ENCODE results near the gene ELP5. TPM values are rescaled to one million over a fixed set of nuclear protein-coding genes. Genes with fewer than 3 reads are reported as not detected.

The ELP5 gene
- polyA plus RNA-seq, 3 donors: 36.1 to 49.5 (median 44.1) TPM

GRCh38 chr17:7289256-7290032, 37.4 kb downstream of the ELP5 start:
- H3K9ac ChIP-seq (ENCODE audit: insufficient read depth, low read length, poor library complexity, severe bottlenecking): no peak overlapping the region
- no peak overlapping the region for H2AFZ ChIP-seq (ENCODE audit: insufficient read depth, low read depth, low read length, poor library complexity, severe bottlenecking)
- no peak overlapping the region for H3K27ac ChIP-seq (ENCODE audit: low read depth in 1 of 2, low read length in 2 of 2)
- H3K4me1 ChIP-seq (ENCODE audit: control insufficient read depth in 1 of 2, insufficient read depth in 2 of 2, low read length in 2 of 2): peaks cover 4 to 9% of the 10 kb centered on the region in 2 donors
- H3K4me1 Mint-ChIP-seq: peaks cover 5% of the 10 kb centered on the region
- H3K79me2 ChIP-seq (ENCODE audit: insufficient read depth, low read length): no peaks in the 10 kb centered on the region
- TF ChIP-seq CTCF (IDR thresholded peaks at IDR 0.05): no peak
- H3K27me3 Mint-ChIP-seq (ENCODE audit: low read depth in 3 of 3): peaks cover 67 to 83% (median 67%) of the 10 kb centered on the region in 3 donors
- peaks cover 18 to 52% of the 10 kb centered on the region in 2 donors for H3K27me3 ChIP-seq (ENCODE audit: control insufficient read depth in 2 of 2, insufficient read depth in 2 of 2, low read length in 2 of 2)
- H3K36me3 ChIP-seq (replicated peaks in 1 of 2; ENCODE audit: control insufficient read depth in 1 of 2, insufficient read depth in 2 of 2, low read length in 2 of 2): no peaks in the 10 kb centered on the region
- H3K9me3 ChIP-seq (replicated peaks in 1 of 2; ENCODE audit: control insufficient read depth in 1 of 2, insufficient read depth in 1 of 2, low read length in 2 of 2): peaks cover 0 to 13% of the 10 kb centered on the region in 2 donors
- no peaks in the 10 kb centered on the region for H4K20me1 ChIP-seq (ENCODE audit: insufficient read depth, low read length)
- no peak overlapping the region for H3K4me3 ChIP-seq (replicated peaks in 1 of 3; ENCODE audit: low read depth in 2 of 3, low read length in 3 of 3)
- no peak for DNase-seq
- WGBS (ENCODE audit: insufficient coverage): 94% methylated on average over 16 of the region's 18 CpGs
- intact Hi-C loops (cut with micrococcal nuclease): loop anchor here in 1 of 2 donors (5.0 kb wide), 1 partner anchor 247 kb away; the partner anchor contains the start of gene SLC16A11
- H3K4me2 ChIP-seq (replicated peaks; ENCODE audit: extremely low read depth, low read length, poor library complexity, severe bottlenecking): no peak overlapping the region
- H3K9me3 Mint-ChIP-seq: peaks cover 0 to 11% (median 9%) of the 10 kb centered on the region in 7 donors
- H3K27ac Mint-ChIP-seq: peak overlapping the region in 2 of 7 donors; percentile 30 to 33
- H3K36me3 Mint-ChIP-seq: peaks cover 0 to 4% of the 10 kb centered on the region in 2 donors
- no peak overlapping the region for H3K4me3 Mint-ChIP-seq

- Mint-ChIP-seq H3K36me3 (peaks cover 0 to 4% of the 10 kb centered on the region in 2 donors), H3K27me3 (ENCODE audit: low read depth in 3 of 3) (peaks cover 68 to 87% (median 68%) of the 10 kb centered on the region in 3 donors), H3K4me3 (no peak overlapping the region), H3K27ac (peak overlapping the region in 1 of 7 donors; percentile 23), H3K9me3 (peaks cover 0 to 15% (median 10%) of the 10 kb centered on the region in 7 donors), H3K4me1 (peaks cover 9% of the 10 kb centered on the region)
- H3K9me3 ChIP-seq (replicated peaks in 1 of 2; ENCODE audit: control insufficient read depth in 1 of 2, insufficient read depth in 1 of 2, low read length in 2 of 2): peaks cover 0 to 13% of the 10 kb centered on the region in 2 donors
- peaks cover 10 to 16% of the 10 kb centered on the region in 2 donors for H3K4me1 ChIP-seq (ENCODE audit: control insufficient read depth in 1 of 2, insufficient read depth in 2 of 2, low read length in 2 of 2)
- peaks cover 23 to 57% of the 10 kb centered on the region in 2 donors for H3K27me3 ChIP-seq (ENCODE audit: control insufficient read depth in 2 of 2, insufficient read depth in 2 of 2, low read length in 2 of 2)
- no peak overlapping the region for H3K27ac ChIP-seq (ENCODE audit: low read depth in 1 of 2, low read length in 2 of 2)
- TF ChIP-seq CTCF (IDR thresholded peaks at IDR 0.05): no peak
- no peak overlapping the region for H3K4me2 ChIP-seq (replicated peaks; ENCODE audit: extremely low read depth, low read length, poor library complexity, severe bottlenecking)
- no peak overlapping the region for H2AFZ ChIP-seq (ENCODE audit: insufficient read depth, low read depth, low read length, poor library complexity, severe bottlenecking)
- 97% methylated on average over 5 of the region's 19 CpGs for WGBS (ENCODE audit: insufficient coverage)
- H3K79me2 ChIP-seq (ENCODE audit: insufficient read depth, low read length): no peaks in the 10 kb centered on the region
- no peak for DNase-seq
- no peak overlapping the region for H3K4me3 ChIP-seq (replicated peaks in 1 of 3; ENCODE audit: low read depth in 2 of 3, low read length in 3 of 3)
- no peaks in the 10 kb centered on the region for H3K36me3 ChIP-seq (replicated peaks in 1 of 2; ENCODE audit: control insufficient read depth in 1 of 2, insufficient read depth in 2 of 2, low read length in 2 of 2)
- H3K9ac ChIP-seq (ENCODE audit: insufficient read depth, low read length, poor library complexity, severe bottlenecking): no peak overlapping the region
- no peaks in the 10 kb centered on the region for H4K20me1 ChIP-seq (ENCODE audit: insufficient read depth, low read length)
- intact Hi-C loops (cut with micrococcal nuclease): loop anchor here in 1 of 2 donors (5.0 kb wide), 1 partner anchor 248 kb away; the partner anchor contains the start of gene SLC16A11
Observed at GRCh38 chr17:7290166-7290565, 38.2 kb downstream of the ELP5 start.
